ENCODE data around the gene ST6GALNAC6. TPM values are rescaled to one million over a fixed set of nuclear protein-coding genes. Genes with fewer than 3 reads are reported as not detected.

ST6GALNAC6 gene
- total and polyA plus RNA-seq, 11 donors, result 28.4 to 75.9 (median 43.2) TPM

- DNase-seq, result peak in 4 of 5 donors; percentile 44 to 80 (median 58)
- no peaks in the 10 kb centered on the region for H3K27me3 ChIP-seq
- intact Hi-C loops (cut with DNase I), result loop anchor here in 1 of 10 donors (5.0 kb wide), 1 partner anchor 75 kb away; the partner anchor contains the start of gene FPGS
- H3K4me1 ChIP-seq, result peaks cover 3 to 60% (median 40%) of the 10 kb centered on the region in 12 donors
- peak; percentile 20 to 49 (median 38) for ATAC-seq
- peaks cover 0 to 17% (median 10%) of the 10 kb centered on the region in 9 donors for H3K36me3 ChIP-seq
- H3K9me3 ChIP-seq, result no peaks in the 10 kb centered on the region
- WGBS, 4 donors, result 13 to 46% (median 21%) methylated on average over 9 to 26 of the region's 26 CpGs
- H3K4me3 ChIP-seq, result peak overlapping the region; percentile 55 to 94 (median 66)
- TF ChIP-seq POLR2A (IDR thresholded peaks at IDR 0.05) (no peak), CTCF (IDR thresholded peaks at IDR 0.05) (no peak)
- H3K27ac ChIP-seq, result peak overlapping the region; percentile 64 to 98 (median 92)
Observed at GRCh38 chr9:127876764-127877562, 22.4 kb downstream of the ST6GALNAC6 start.

GRCh38 chr9:127876026-127876763, 23.2 kb downstream of the ST6GALNAC6 start:
- H3K27me3 ChIP-seq, result no peaks in the 10 kb centered on the region
- intact Hi-C loops (cut with DNase I), result loop anchor here in 1 of 10 donors (5.0 kb wide), 1 partner anchor 74 kb away; the partner anchor contains the start of gene FPGS
- H3K9me3 ChIP-seq, result no peaks in the 10 kb centered on the region
- H3K36me3 ChIP-seq, result peaks cover 0 to 24% (median 18%) of the 10 kb centered on the region in 9 donors
- H3K4me1 ChIP-seq, result peaks cover 3 to 58% (median 40%) of the 10 kb centered on the region in 12 donors
- peak in 3 of 5 donors; percentile 21 to 55 (median 44) for DNase-seq
- no peak for TF ChIP-seq CTCF (IDR thresholded peaks at IDR 0.05)
- no peak for TF ChIP-seq POLR2A (IDR thresholded peaks at IDR 0.05)
- H3K27ac ChIP-seq, result peak overlapping the region; percentile 27 to 98 (median 92)
- peak overlapping the region; percentile 55 to 94 (median 66) for H3K4me3 ChIP-seq
- ATAC-seq, result peak in 2 of 4 donors; percentile 1 to 7
- 44 to 60% (median 54%) methylated on average over 6 to 14 of the region's 14 CpGs for WGBS, 4 donors

GRCh38 chr9:127875306-127875966, 24.0 kb downstream of the ST6GALNAC6 start:
- WGBS, 4 donors, result 66 to 74% (median 71%) methylated on average over 10 of the region's 10 CpGs
- Histone ChIP-seq H3K4me3 (peak overlapping the region; percentile 55 to 94 (median 66)), H3K9me3 (no peaks in the 10 kb centered on the region), H3K4me1 (peaks cover 3 to 60% (median 41%) of the 10 kb centered on the region in 12 donors), H3K27me3 (no peaks in the 10 kb centered on the region), H3K36me3 (peaks cover 0 to 32% (median 24%) of the 10 kb centered on the region in 9 donors), H3K27ac (peak overlapping the region in 11 of 12 donors; percentile 42 to 98 (median 93))
- intact Hi-C loops (cut with DNase I), result loop anchor here in 1 of 10 donors (5.0 kb wide), 1 partner anchor 73 kb away; the partner anchor contains the start of gene FPGS
- TF ChIP-seq POLR2A (IDR thresholded peaks at IDR 0.05) (no peak), CTCF (IDR thresholded peaks at IDR 0.05) (no peak)
- DNase-seq (peak in 2 of 5 donors; percentile 27 to 54), ATAC-seq (peak in 2 of 4 donors; percentile 1 to 2)

All from heart left ventricle (tissue), 16 donors.